Measurements from ENCODE around the gene PAXIP1. TPM values are rescaled to one million over a fixed set of nuclear protein-coding genes. Genes with fewer than 3 reads are reported as not detected.

The PAXIP1 gene
- total and polyA plus RNA-seq, 4 experiments from 2014 or later: 0.98 to 18.8 (median 9.2) TPM

GRCh38 chr7:155003376-155004214 is 671 bp upstream of the PAXIP1 start:
- no peaks in the 10 kb centered on the region for H3K27me3 ChIP-seq (ENCODE audit: insufficient read depth, low read length)
- peaks cover 19% of the 10 kb centered on the region for H3K4me1 ChIP-seq (ENCODE audit: insufficient read depth, low read length)
- Mint-ChIP-seq H3K4me1 (peaks cover 8 to 16% (median 12%) of the 10 kb centered on the region in 4 donors), H3K36me3 (peaks cover 0 to 7% of the 10 kb centered on the region in 2 donors), H3K27ac (peak overlapping the region; percentile 38 to 96 (median 95)), H3K27me3 (no peaks in the 10 kb centered on the region), H3K4me3 (peak overlapping the region; percentile 93 to 97 (median 95)), H3K9me3 (peaks cover 0 to 3% (median 0%) of the 10 kb centered on the region in 8 donors)
- peak overlapping the region; percentile 84 for H3K27ac ChIP-seq (ENCODE audit: low read depth, low read length)
- no peaks in the 10 kb centered on the region for H3K9me3 ChIP-seq (ENCODE audit: control insufficient read depth in 1 of 2, low read length in 2 of 2)
- H3K36me3 ChIP-seq (ENCODE audit: insufficient read depth, low read length): no peaks in the 10 kb centered on the region
- CTCF ChIA-PET (ENCODE audit: partially characterized antibody): interaction anchor here (1.4 to 9.8 kb wide), 2 partner anchors 53 to 76 kb away, joined by 3 to 72 read pairs; no protein-coding TSS in a partner anchor
- H3K4me3 ChIP-seq (ENCODE audit: low read length in 2 of 2): peak overlapping the region; percentile 81 to 91
- POLR2A ChIA-PET (ENCODE audit: partially characterized antibody): interaction anchor here (0.6 to 3.3 kb wide), 8 partner anchors 12 to 640 kb away, joined by 3 to 33 read pairs (median 9); partner anchors contain the start of genes INSIG1 and RBM33
- peak; percentile 80 to 92 (median 88) for DNase-seq
- intact Hi-C loops (cut with micrococcal nuclease): loop anchor here (1.0 to 10.0 kb wide), 5 partner anchors 75 to 1891 kb away; partner anchors contain the start of genes INSIG1 and LMBR1

GRCh38 chr7:155002411-155003091 is 373 bp downstream of the PAXIP1 start:
- no peaks in the 10 kb centered on the region for H3K27me3 Mint-ChIP-seq
- Histone ChIP-seq H3K4me1 (ENCODE audit: insufficient read depth, low read length) (peaks cover 19% of the 10 kb centered on the region), H3K4me3 (ENCODE audit: low read length in 2 of 2) (peak overlapping the region in 1 of 2 donors; percentile 47), H3K27me3 (ENCODE audit: insufficient read depth, low read length) (no peaks in the 10 kb centered on the region), H3K27ac (ENCODE audit: low read depth, low read length) (peak overlapping the region; percentile 36), H3K36me3 (ENCODE audit: insufficient read depth, low read length) (peaks cover 5% of the 10 kb centered on the region), H3K9me3 (ENCODE audit: control insufficient read depth in 1 of 2, low read length in 2 of 2) (no peaks in the 10 kb centered on the region)
- intact Hi-C loops (cut with micrococcal nuclease): loop anchor here (1.0 to 10.0 kb wide), 5 partner anchors 74 to 1892 kb away; partner anchors contain the start of genes INSIG1 and LMBR1
- ChIA-PET CTCF (ENCODE audit: partially characterized antibody) (interaction anchor here (1.2 to 9.8 kb wide), 3 partner anchors 8 to 75 kb away, joined by 3 to 72 read pairs (median 8); no protein-coding TSS in a partner anchor), POLR2A (ENCODE audit: partially characterized antibody) (interaction anchor here (0.6 to 3.3 kb wide), 7 partner anchors 11 to 641 kb away, joined by 3 to 33 read pairs (median 10); partner anchors contain the start of genes INSIG1 and RBM33)
- peak overlapping the region in 1 of 8 donors; percentile 36 for H3K4me3 Mint-ChIP-seq
- peaks cover 8 to 12% (median 12%) of the 10 kb centered on the region in 4 donors for H3K4me1 Mint-ChIP-seq
- no peak overlapping the region for H3K27ac Mint-ChIP-seq
- peaks cover 0 to 3% (median 0%) of the 10 kb centered on the region in 8 donors for H3K9me3 Mint-ChIP-seq
- DNase-seq: peak in 1 of 5 donors; percentile 15
- H3K36me3 Mint-ChIP-seq: peaks cover 3 to 7% of the 10 kb centered on the region in 2 donors

GRCh38 chr7:155001756-155002410 is 1.0 kb downstream of the PAXIP1 start:
- intact Hi-C loops (cut with micrococcal nuclease): loop anchor here (10.0 kb wide), 2 partner anchors 343 to 1893 kb away; partner anchors contain the start of gene LMBR1

GRCh38 chr7:155000795-155001194 is 2.1 kb downstream of the PAXIP1 start:
- H3K9me3 ChIP-seq (ENCODE audit: control insufficient read depth in 1 of 2, low read length in 2 of 2): no peaks in the 10 kb centered on the region
- peaks cover 19% of the 10 kb centered on the region for H3K4me1 ChIP-seq (ENCODE audit: insufficient read depth, low read length)
- Mint-ChIP-seq H3K4me1 (peaks cover 9 to 12% (median 12%) of the 10 kb centered on the region in 4 donors), H3K27ac (no peak overlapping the region), H3K4me3 (no peak overlapping the region), H3K36me3 (peaks cover 11 to 20% of the 10 kb centered on the region in 2 donors), H3K27me3 (no peaks in the 10 kb centered on the region), H3K9me3 (peaks cover 0 to 3% (median 0%) of the 10 kb centered on the region in 8 donors)
- peak in 1 of 5 donors; percentile 17 for DNase-seq
- H3K27ac ChIP-seq (ENCODE audit: low read depth, low read length): no peak overlapping the region
- ChIA-PET CTCF (ENCODE audit: partially characterized antibody) (interaction anchor here (1.1 to 2.8 kb wide), 4 partner anchors 10 to 87 kb away, joined by 3 to 8 read pairs (median 4); no protein-coding TSS in a partner anchor), POLR2A (ENCODE audit: partially characterized antibody) (no interaction called here)
- peaks cover 6% of the 10 kb centered on the region for H3K36me3 ChIP-seq (ENCODE audit: insufficient read depth, low read length)
- H3K4me3 ChIP-seq (ENCODE audit: low read length in 2 of 2): no peak overlapping the region
- intact Hi-C loops (cut with micrococcal nuclease): loop anchor here (10.0 kb wide), 2 partner anchors 344 to 1894 kb away; partner anchors contain the start of gene LMBR1
- H3K27me3 ChIP-seq (ENCODE audit: insufficient read depth, low read length): no peaks in the 10 kb centered on the region

More at GRCh38 chr7:155001756-155002410, 1.0 kb downstream of the PAXIP1 start:
- Mint-ChIP-seq H3K4me3 (peak overlapping the region in 2 of 8 donors; percentile 81 to 91), H3K27ac (peak overlapping the region in 6 of 7 donors; percentile 73 to 90 (median 88)), H3K9me3 (peaks cover 0 to 3% (median 0%) of the 10 kb centered on the region in 8 donors), H3K27me3 (no peaks in the 10 kb centered on the region), H3K4me1 (peaks cover 8 to 12% (median 12%) of the 10 kb centered on the region in 4 donors), H3K36me3 (peaks cover 8 to 11% of the 10 kb centered on the region in 2 donors)
- peaks cover 6% of the 10 kb centered on the region for H3K36me3 ChIP-seq (ENCODE audit: insufficient read depth, low read length)
- no peaks in the 10 kb centered on the region for H3K9me3 ChIP-seq (ENCODE audit: control insufficient read depth in 1 of 2, low read length in 2 of 2)
- peak in 3 of 5 donors; percentile 12 to 56 (median 23) for DNase-seq
- POLR2A ChIA-PET (ENCODE audit: partially characterized antibody): interaction anchor here (0.6 to 3.3 kb wide), 3 partner anchors 73 to 296 kb away, joined by 3 to 33 read pairs (median 4); partner anchors contain the start of gene INSIG1
- H3K27me3 ChIP-seq (ENCODE audit: insufficient read depth, low read length): no peaks in the 10 kb centered on the region
- peak overlapping the region; percentile 36 for H3K27ac ChIP-seq (ENCODE audit: low read depth, low read length)
- CTCF ChIA-PET (ENCODE audit: partially characterized antibody): interaction anchor here (1.2 to 2.8 kb wide), 2 partner anchors 9 to 74 kb away, joined by 3 to 8 read pairs; no protein-coding TSS in a partner anchor
- H3K4me3 ChIP-seq (ENCODE audit: low read length in 2 of 2): peak overlapping the region in 1 of 2 donors; percentile 47
- H3K4me1 ChIP-seq (ENCODE audit: insufficient read depth, low read length): peaks cover 19% of the 10 kb centered on the region

GRCh38 chr7:154998481-154998880 is 4.4 kb downstream of the PAXIP1 start:
- POLR2A ChIA-PET (ENCODE audit: partially characterized antibody): no interaction called here
- H3K36me3 ChIP-seq (ENCODE audit: insufficient read depth, low read length): peaks cover 6% of the 10 kb centered on the region

GRCh38 chr7:154997840-154998370 is 5.0 kb downstream of the PAXIP1 start:
- Mint-ChIP-seq H3K4me1 (peaks cover 0 to 13% (median 6%) of the 10 kb centered on the region in 4 donors), H3K27me3 (no peaks in the 10 kb centered on the region), H3K9me3 (no peaks in the 10 kb centered on the region), H3K27ac (no peak overlapping the region), H3K36me3 (peaks cover 24 to 34% of the 10 kb centered on the region in 2 donors), H3K4me3 (no peak overlapping the region)
- Histone ChIP-seq H3K27me3 (ENCODE audit: insufficient read depth, low read length) (no peaks in the 10 kb centered on the region), H3K4me3 (ENCODE audit: low read length in 2 of 2) (no peak overlapping the region), H3K27ac (ENCODE audit: low read depth, low read length) (no peak overlapping the region), H3K36me3 (ENCODE audit: insufficient read depth, low read length) (peaks cover 10% of the 10 kb centered on the region), H3K9me3 (ENCODE audit: control insufficient read depth in 1 of 2, low read length in 2 of 2) (no peaks in the 10 kb centered on the region), H3K4me1 (ENCODE audit: insufficient read depth, low read length) (peaks cover 6% of the 10 kb centered on the region)
- POLR2A ChIA-PET (ENCODE audit: partially characterized antibody): no interaction called here
- DNase-seq: no peak
- intact Hi-C loops (cut with micrococcal nuclease): no loop called here
- CTCF ChIA-PET (ENCODE audit: partially characterized antibody): interaction anchor here (1.1 to 1.4 kb wide), 3 partner anchors 11 to 71 kb away, joined by 3 to 5 read pairs (median 4); no protein-coding TSS in a partner anchor

More at GRCh38 chr7:154998481-154998880, 4.4 kb downstream of the PAXIP1 start:
- Histone ChIP-seq H3K4me1 (ENCODE audit: insufficient read depth, low read length) (peaks cover 6% of the 10 kb centered on the region), H3K27ac (ENCODE audit: low read depth, low read length) (no peak overlapping the region), H3K4me3 (ENCODE audit: low read length in 2 of 2) (no peak overlapping the region), H3K27me3 (ENCODE audit: insufficient read depth, low read length) (no peaks in the 10 kb centered on the region), H3K9me3 (ENCODE audit: control insufficient read depth in 1 of 2, low read length in 2 of 2) (no peaks in the 10 kb centered on the region)
- intact Hi-C loops (cut with micrococcal nuclease): no loop called here
- DNase-seq: no peak
- Mint-ChIP-seq H3K9me3 (no peaks in the 10 kb centered on the region), H3K36me3 (peaks cover 18 to 28% of the 10 kb centered on the region in 2 donors), H3K27me3 (no peaks in the 10 kb centered on the region), H3K27ac (no peak overlapping the region), H3K4me1 (peaks cover 0 to 12% (median 6%) of the 10 kb centered on the region in 4 donors), H3K4me3 (no peak overlapping the region)
- CTCF ChIA-PET (ENCODE audit: partially characterized antibody): interaction anchor here (0.6 to 1.4 kb wide), 4 partner anchors 11 to 71 kb away, joined by 3 to 5 read pairs (median 4); no protein-coding TSS in a partner anchor
